Ascending aorta (tissue), 2 donors: ENCODE measurements around the gene UBE2D1. TPM values are rescaled to one million over a fixed set of nuclear protein-coding genes. Genes with fewer than 3 reads are reported as not detected.

Source experiments
- DNase-seq, 2 donors: peaks; one replicate each; pipeline ENCODE4 v3.0.0-alpha.2; 2019; ENCODE audit warnings: low spot score in 2 of 2
- H3K27ac ChIP-seq, 2 donors: fragments of 200-600 bp; sonication (generic); one replicate each; pipeline ENCODE4 v1.5.1; 2016 to 2017; ENCODE audit warnings: mild to moderate bottlenecking in 1 of 2
- H3K27me3 ChIP-seq: fragments of 200-600 bp; sonication (generic); one replicate; pipeline ENCODE4 v1.5.1; 2017
- H3K36me3 ChIP-seq, 2 donors: fragments of 200-600 bp; sonication (generic); one replicate each; pipeline ENCODE4 v1.5.1; 2016
- H3K4me1 ChIP-seq, 2 donors: fragments of 200-600 bp; sonication (generic); one replicate each; pipeline ENCODE4 v1.5.1; 2016 to 2017; ENCODE audit warnings: mild to moderate bottlenecking in 1 of 2
- H3K4me3 ChIP-seq, 2 donors: fragments of 200-600 bp; sonication (generic); one replicate each; pipeline ENCODE4 v1.5.1; 2016 to 2017; ENCODE audit warnings: mild to moderate bottlenecking in 1 of 2
- H3K9me3 ChIP-seq, 2 donors: fragments of 200-600 bp; sonication (generic); one replicate each; pipeline ENCODE4 v1.5.1; 2016
- intact Hi-C: fragments of 100-400 bp; cut with DNase I; formaldehyde crosslinking; loops from one replicate; pipeline ENCODE4 v1.15.1; 2023
- total RNA-seq: library from RNA; depleted of rRNA; stranded (reverse); fragments of >200 nt; gene quantifications from one replicate; pipeline ENCODE4 v1.1.0, GENCODE V29; 2016
- TF ChIP-seq, protein P1 (sequence below), 3 experiments: fragments of 200-600 bp in 2 of 3; fragments of 450-650 bp in 1 of 3; sonication (generic) in 2 of 3; IDR thresholded peaks; one replicate each; pipeline ENCODE4 v1.5.1; 2016 to 2019; ENCODE audit warnings: antibody characterized with exemption in 3 of 3, mild to moderate bottlenecking in 1 of 3, moderate library complexity in 1 of 3

Gene UBE2D1
- total RNA-seq, 1 donor from 2014 or later = 4.2 TPM

GRCh38 chr10:58302254-58302653 is 32.6 kb upstream of the UBE2D1 start:
- intact Hi-C loops = no loop called here

DNA sequence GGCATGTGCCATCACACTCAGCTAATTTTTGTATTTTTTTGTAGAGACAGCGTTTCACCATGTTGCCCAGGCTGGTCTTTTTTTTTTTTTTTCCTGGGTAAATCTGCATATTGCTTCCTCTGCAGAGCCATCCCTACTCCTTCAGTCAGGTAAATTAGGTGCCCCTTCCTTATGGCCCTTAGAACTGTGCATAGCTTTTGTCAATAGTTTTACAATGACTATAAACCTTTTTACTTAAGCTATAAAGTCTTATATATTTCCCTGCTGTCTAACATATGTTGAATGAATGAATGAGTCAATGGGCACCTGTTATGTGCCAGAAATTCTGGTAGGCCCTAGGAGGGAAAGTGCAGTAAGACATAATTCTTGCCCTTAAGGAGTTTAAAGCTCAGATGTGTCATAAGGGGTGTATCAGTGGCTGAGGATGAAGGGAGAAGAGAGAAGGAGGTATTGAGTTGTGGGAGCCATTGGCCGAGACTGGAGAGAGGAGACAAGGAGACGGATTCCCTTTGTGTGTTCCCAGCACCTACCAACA is 30.6 kb upstream of the UBE2D1 start:
- H3K27me3 ChIP-seq = no peaks in the 10 kb centered on the region
- intact Hi-C loops = no loop called here
- TF ChIP-seq, protein P1, sequence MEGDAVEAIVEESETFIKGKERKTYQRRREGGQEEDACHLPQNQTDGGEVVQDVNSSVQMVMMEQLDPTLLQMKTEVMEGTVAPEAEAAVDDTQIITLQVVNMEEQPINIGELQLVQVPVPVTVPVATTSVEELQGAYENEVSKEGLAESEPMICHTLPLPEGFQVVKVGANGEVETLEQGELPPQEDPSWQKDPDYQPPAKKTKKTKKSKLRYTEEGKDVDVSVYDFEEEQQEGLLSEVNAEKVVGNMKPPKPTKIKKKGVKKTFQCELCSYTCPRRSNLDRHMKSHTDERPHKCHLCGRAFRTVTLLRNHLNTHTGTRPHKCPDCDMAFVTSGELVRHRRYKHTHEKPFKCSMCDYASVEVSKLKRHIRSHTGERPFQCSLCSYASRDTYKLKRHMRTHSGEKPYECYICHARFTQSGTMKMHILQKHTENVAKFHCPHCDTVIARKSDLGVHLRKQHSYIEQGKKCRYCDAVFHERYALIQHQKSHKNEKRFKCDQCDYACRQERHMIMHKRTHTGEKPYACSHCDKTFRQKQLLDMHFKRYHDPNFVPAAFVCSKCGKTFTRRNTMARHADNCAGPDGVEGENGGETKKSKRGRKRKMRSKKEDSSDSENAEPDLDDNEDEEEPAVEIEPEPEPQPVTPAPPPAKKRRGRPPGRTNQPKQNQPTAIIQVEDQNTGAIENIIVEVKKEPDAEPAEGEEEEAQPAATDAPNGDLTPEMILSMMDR (IDR thresholded peaks at IDR 0.05) = no peak
- H3K9me3 ChIP-seq = no peaks in the 10 kb centered on the region
- no peaks in the 10 kb centered on the region for H3K36me3 ChIP-seq
- no peaks in the 10 kb centered on the region for H3K4me1 ChIP-seq
- no peak overlapping the region for H3K27ac ChIP-seq
- no peak overlapping the region for H3K4me3 ChIP-seq
- no peak for DNase-seq

More at GRCh38 chr10:58302254-58302653, 32.6 kb upstream of the UBE2D1 start:
- Histone ChIP-seq H3K4me3 (no peak overlapping the region), H3K4me1 (no peaks in the 10 kb centered on the region), H3K27ac (no peak overlapping the region), H3K9me3 (no peaks in the 10 kb centered on the region), H3K27me3 (no peaks in the 10 kb centered on the region), H3K36me3 (no peaks in the 10 kb centered on the region)
- TF ChIP-seq, protein P1 (IDR thresholded peaks at IDR 0.05) = no peak
- no peak for DNase-seq

- H3K36me3 ChIP-seq = no peaks in the 10 kb centered on the region
- H3K4me1 ChIP-seq = no peaks in the 10 kb centered on the region
- DNase-seq = no peak
- H3K27me3 ChIP-seq = no peaks in the 10 kb centered on the region
- TF ChIP-seq, protein P1 (IDR thresholded peaks at IDR 0.05) = no peak
- H3K27ac ChIP-seq = no peak overlapping the region
- intact Hi-C loops = no loop called here
- no peaks in the 10 kb centered on the region for H3K9me3 ChIP-seq
- no peak overlapping the region for H3K4me3 ChIP-seq
These were observed 29.0 kb upstream of the UBE2D1 start for GRCh38 chr10:58305821-58306220.

- no peaks in the 10 kb centered on the region for H3K36me3 ChIP-seq
These were observed 27.1 kb upstream of the UBE2D1 start for GRCh38 chr10:58307676-58308075.

DNA sequence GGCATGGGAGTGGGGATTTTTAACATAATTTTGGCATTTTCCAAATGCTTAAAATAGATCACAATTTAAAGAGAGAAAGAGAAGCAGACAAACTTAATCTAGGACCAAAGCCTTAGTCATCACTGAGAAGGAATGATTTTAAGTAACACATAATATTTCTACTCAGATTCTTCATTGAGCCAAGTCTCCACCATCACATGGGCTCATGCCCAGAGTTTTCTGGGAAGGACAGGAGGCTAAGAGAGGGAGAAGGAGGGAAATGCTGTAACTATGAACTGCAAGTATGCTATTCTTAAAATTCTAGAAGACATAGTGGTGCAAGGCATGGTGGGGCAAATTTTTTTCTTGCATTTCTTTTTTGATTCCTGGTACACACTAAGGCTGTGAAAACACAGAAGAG is 23.8 kb upstream of the UBE2D1 start:
- no peaks in the 10 kb centered on the region for H3K4me1 ChIP-seq
- no peak overlapping the region for H3K4me3 ChIP-seq
- H3K36me3 ChIP-seq = no peaks in the 10 kb centered on the region
- DNase-seq = no peak
- TF ChIP-seq, protein P1 (IDR thresholded peaks at IDR 0.05) = no peak
- H3K27ac ChIP-seq = no peak overlapping the region
- no peaks in the 10 kb centered on the region for H3K9me3 ChIP-seq
- intact Hi-C loops = no loop called here
- H3K27me3 ChIP-seq = no peaks in the 10 kb centered on the region

More at GRCh38 chr10:58307676-58308075, 27.1 kb upstream of the UBE2D1 start:
- DNase-seq = no peak
- intact Hi-C loops = no loop called here
- Histone ChIP-seq H3K27ac (no peak overlapping the region), H3K4me1 (no peaks in the 10 kb centered on the region), H3K27me3 (no peaks in the 10 kb centered on the region), H3K9me3 (no peaks in the 10 kb centered on the region), H3K4me3 (no peak overlapping the region)
- TF ChIP-seq, protein P1 (IDR thresholded peaks at IDR 0.05) = no peak

- no peaks in the 10 kb centered on the region for H3K36me3 ChIP-seq
- no peaks in the 10 kb centered on the region for H3K27me3 ChIP-seq
- no peak for DNase-seq
- H3K9me3 ChIP-seq = no peaks in the 10 kb centered on the region
- no peak overlapping the region for H3K27ac ChIP-seq
- no peaks in the 10 kb centered on the region for H3K4me1 ChIP-seq
- no peak overlapping the region for H3K4me3 ChIP-seq
- intact Hi-C loops = no loop called here
- TF ChIP-seq, protein P1 (IDR thresholded peaks at IDR 0.05) = no peak
These were observed 17.9 kb upstream of the UBE2D1 start for GRCh38 chr10:58316874-58317273.
